Esophagus muscularis mucosa (tissue), 4 donors: ENCODE results near the gene DDX3X. TPM values are rescaled to one million over a fixed set of nuclear protein-coding genes. Genes with fewer than 3 reads are reported as not detected.

ENCODE experiments used
- DNase-seq: peaks from one replicate; pipeline ENCODE4 v3.0.0-alpha.2; 2017; ENCODE audit errors: extremely low spot score
- H3K27ac ChIP-seq, 4 donors: fragments of 200-600 bp; sonication (generic); replicated peaks in 1 of 4; 1 replicate in 3 of 4; 2 replicates in 1 of 4; pipeline ENCODE4 v1.5.1; 2016 to 2019; ENCODE audit warnings: mild to moderate bottlenecking in 1 of 4
- H3K27me3 ChIP-seq, 4 donors: fragments of 200-600 bp; sonication (generic); one replicate each; pipeline versions ENCODE4 v1.5.1 to v1.6.0; 2016 to 2019
- H3K36me3 ChIP-seq, 4 donors: fragments of 200-600 bp; sonication (generic); one replicate each; pipeline ENCODE4 v1.5.1; 2016 to 2019
- H3K4me1 ChIP-seq, 4 donors: fragments of 200-600 bp; sonication (generic); one replicate each; pipeline ENCODE4 v1.5.1; 2016 to 2019
- H3K4me3 ChIP-seq, 4 donors: fragments of 200-600 bp; sonication (generic); 1 replicate in 2 of 4; 2 replicates in 2 of 4; pipeline ENCODE4 v1.5.1; 2016 to 2019; ENCODE audit warnings: mild to moderate bottlenecking in 4 of 4, moderate library complexity in 1 of 4
- H3K9me3 ChIP-seq, 4 donors: fragments of 200-600 bp; sonication (generic); 1 replicate in 3 of 4; 2 replicates in 1 of 4; pipeline ENCODE4 v1.5.1; 2016 to 2019
- CTCF ChIP-seq, 3 experiments: fragments of 200-600 bp in 2 of 3; fragments of 450-650 bp in 1 of 3; sonication (generic) in 2 of 3; IDR thresholded peaks; one replicate each; pipeline ENCODE4 v1.5.1; 2017 to 2019; ENCODE audit warnings: antibody characterized with exemption in 3 of 3, mild to moderate bottlenecking in 2 of 3, moderate library complexity in 1 of 3
- EP300 ChIP-seq: sonication (generic); formaldehyde crosslinking; IDR thresholded peaks from one replicate; pipeline ENCODE4 v1.6.1; 2017; ENCODE audit warnings: antibody characterized with exemption
- POLR2A ChIP-seq: fragments of 450-650 bp; IDR thresholded peaks from one replicate; pipeline ENCODE4 v1.6.1; 2017; ENCODE audit warnings: antibody characterized with exemption, moderate library complexity, mild to moderate bottlenecking, low read depth
- POLR2AphosphoS5 ChIP-seq, 2 donors: sonication (generic); formaldehyde crosslinking; IDR thresholded peaks; one replicate each; pipeline ENCODE4 v1.6.1; 2017; ENCODE audit warnings: antibody characterized with exemption in 2 of 2
- WGBS: methylation state at CpG from one replicate; pipeline ENCODE4 v1.1.5; 2018; 5-methylcytosine and 5-hydroxymethylcytosine counted together
- intact Hi-C: fragments of 100-400 bp; cut with DNase I; formaldehyde crosslinking; loops from one replicate; pipeline ENCODE4 v1.15.1; 2023
- total RNA-seq, 4 donors: library from RNA; depleted of rRNA; stranded (reverse); fragments of >200 nt; gene quantifications; one replicate each; pipeline versions ENCODE4 v1.1.0 to v1.2.1, GENCODE V29; 2016

Gene DDX3X
- total RNA-seq, 4 donors from 2014 or later: 169 to 282 (median 253) TPM

- H3K4me3 ChIP-seq: peak overlapping the region; percentile 78 to 90 (median 84)
- no peaks in the 10 kb centered on the region for H3K27me3 ChIP-seq
- DNase-seq: no peak
- H3K4me1 ChIP-seq: peaks cover 45 to 71% (median 55%) of the 10 kb centered on the region in 4 donors
- peak overlapping the region; percentile 99 to 100 (median 100) for H3K27ac ChIP-seq
- H3K9me3 ChIP-seq: no peaks in the 10 kb centered on the region
- no peak for TF ChIP-seq POLR2AphosphoS5 (IDR thresholded peaks at IDR 0.05)
- TF ChIP-seq POLR2A: no peak
- no peak for TF ChIP-seq CTCF (IDR thresholded peaks at IDR 0.05)
- TF ChIP-seq EP300: no peak
- peaks cover 6 to 37% (median 10%) of the 10 kb centered on the region in 4 donors for H3K36me3 ChIP-seq
- intact Hi-C loops: loop anchor here (10.0 kb wide), 2 partner anchors 108 to 252 kb away; partner anchors contain the start of genes NYX and USP9X
- 65% methylated on average over 7 of the region's 7 CpGs for WGBS
Measured at GRCh38 chrX:41336447-41336846, 2.5 kb downstream of the DDX3X start.

- no peak for DNase-seq
- peak overlapping the region; percentile 78 to 90 (median 84) for H3K4me3 ChIP-seq
- TF ChIP-seq CTCF (IDR thresholded peaks at IDR 0.05): no peak
- TF ChIP-seq POLR2A: no peak
- no peak for TF ChIP-seq EP300
- TF ChIP-seq POLR2AphosphoS5 (IDR thresholded peaks at IDR 0.05): no peak
- H3K27ac ChIP-seq: peak overlapping the region in 3 of 4 donors; percentile 99 to 100 (median 100)
- WGBS: 50% methylated on average over 1 of the region's 1 CpG
- no peaks in the 10 kb centered on the region for H3K9me3 ChIP-seq
- intact Hi-C loops: loop anchor here (10.0 kb wide), 2 partner anchors 108 to 252 kb away; partner anchors contain the start of genes NYX and USP9X
- H3K36me3 ChIP-seq: peaks cover 12 to 44% (median 17%) of the 10 kb centered on the region in 4 donors
- H3K27me3 ChIP-seq: no peaks in the 10 kb centered on the region
- peaks cover 43 to 66% (median 50%) of the 10 kb centered on the region in 4 donors for H3K4me1 ChIP-seq
Measured at GRCh38 chrX:41337140-41337539, 3.2 kb downstream of the DDX3X start.

- 56% methylated on average over 1 of the region's 1 CpG for WGBS
- no peak for DNase-seq
- Histone ChIP-seq H3K27me3 (no peaks in the 10 kb centered on the region), H3K27ac (peak overlapping the region; percentile 13 to 100 (median 71)), H3K9me3 (no peaks in the 10 kb centered on the region), H3K4me3 (peak overlapping the region; percentile 5 to 90 (median 82)), H3K36me3 (peaks cover 25 to 57% (median 30%) of the 10 kb centered on the region in 4 donors), H3K4me1 (peaks cover 40 to 61% (median 46%) of the 10 kb centered on the region in 4 donors)
- TF ChIP-seq CTCF (IDR thresholded peaks at IDR 0.05) (no peak), EP300 (no peak), POLR2AphosphoS5 (IDR thresholded peaks at IDR 0.05) (no peak), POLR2A (no peak)
- intact Hi-C loops: loop anchor here (10.0 kb wide), 2 partner anchors 106 to 254 kb away; partner anchors contain the start of genes NYX and USP9X
Measured at GRCh38 chrX:41338436-41338835, 4.5 kb downstream of the DDX3X start.

GRCh38 chrX:41339148-41339547 is 5.2 kb downstream of the DDX3X start:
- no peak for TF ChIP-seq POLR2AphosphoS5 (IDR thresholded peaks at IDR 0.05)
- no peak for TF ChIP-seq EP300
- TF ChIP-seq CTCF (IDR thresholded peaks at IDR 0.05): no peak
- TF ChIP-seq POLR2A: no peak
- no peak for DNase-seq
- Histone ChIP-seq H3K36me3 (peaks cover 33 to 64% (median 37%) of the 10 kb centered on the region in 4 donors), H3K27ac (peak overlapping the region; percentile 13 to 100 (median 71)), H3K4me3 (peak overlapping the region; percentile 1 to 86 (median 48)), H3K9me3 (no peaks in the 10 kb centered on the region), H3K4me1 (peaks cover 40 to 61% (median 45%) of the 10 kb centered on the region in 4 donors), H3K27me3 (no peaks in the 10 kb centered on the region)
- intact Hi-C loops: loop anchor here (10.0 kb wide), 2 partner anchors 106 to 254 kb away; partner anchors contain the start of genes NYX and USP9X
- 51% methylated on average over 4 of the region's 4 CpGs for WGBS
